Breast epithelium (tissue), 4 donors: ENCODE measurements around the gene ZNF783. TPM values are rescaled to one million over a fixed set of nuclear protein-coding genes. Genes with fewer than 3 reads are reported as not detected.

Experiments used
- DNase-seq, 2 donors: peaks; one replicate each; pipeline ENCODE4 v3.0.0-alpha.2; 2019; ENCODE audit warnings: low spot score in 2 of 2
- H3K27ac ChIP-seq, 2 donors: fragments of 200-600 bp; sonication (generic) in 1 of 2; one replicate each; pipeline ENCODE4 v1.5.1; 2016 to 2019; ENCODE audit warnings: mild to moderate bottlenecking in 1 of 2
- H3K27me3 ChIP-seq, 2 donors: fragments of 200-600 bp; sonication (generic) in 1 of 2; one replicate each; pipeline versions ENCODE4 v1.5.1 to v1.6.0; 2017 to 2019; ENCODE audit warnings: control low read depth in 1 of 2, mild to moderate bottlenecking in 1 of 2
- H3K36me3 ChIP-seq: fragments of 200-600 bp; one replicate; pipeline ENCODE4 v1.5.1; 2019
- H3K4me1 ChIP-seq, 2 donors: fragments of 200-600 bp; sonication (generic); one replicate each; pipeline ENCODE4 v1.5.1; 2016 to 2019; ENCODE audit warnings: control low read depth in 1 of 2
- H3K4me3 ChIP-seq, 3 donors: fragments of 200-600 bp; sonication (generic); 1 replicate in 2 of 3; 2 replicates in 1 of 3; pipeline ENCODE4 v1.5.1; 2016 to 2019; ENCODE audit warnings: mild to moderate bottlenecking in 3 of 3, moderate library complexity in 2 of 3
- H3K9me3 ChIP-seq, 2 donors: fragments of 200-600 bp; sonication (generic) in 1 of 2; one replicate each; pipeline ENCODE4 v1.5.1; 2016 to 2019; ENCODE audit warnings: control low read depth in 1 of 2
- CTCF ChIP-seq, 3 donors: fragments of 450-650 bp; IDR thresholded peaks; one replicate each; pipeline ENCODE4 v1.5.1; 2016 to 2017; ENCODE audit warnings: antibody characterized with exemption in 3 of 3, mild to moderate bottlenecking in 3 of 3, moderate library complexity in 3 of 3
- POLR2A ChIP-seq: fragments of 450-650 bp; IDR thresholded peaks from one replicate; pipeline ENCODE4 v1.6.1; 2016; ENCODE audit warnings: antibody characterized with exemption, mild to moderate bottlenecking, moderate library complexity
- POLR2AphosphoS5 ChIP-seq, 3 donors: sonication (generic); formaldehyde crosslinking; IDR thresholded peaks; one replicate each; pipeline ENCODE4 v1.6.1; 2017; ENCODE audit warnings: antibody characterized with exemption in 3 of 3
- intact Hi-C: fragments of 100-400 bp; cut with DNase I; formaldehyde crosslinking; loops from one replicate; pipeline ENCODE4 v1.15.1; 2023; ENCODE audit warnings: low total_unique reads
- total RNA-seq, 3 donors: library from RNA; depleted of rRNA; stranded (reverse); fragments of >200 nt; gene quantifications; one replicate each; pipeline ENCODE4 v1.1.0, GENCODE V29; 2016

ZNF783 gene
- total RNA-seq, 3 donors from 2014 or later = 13.6 to 23.9 (median 17.6) TPM

GRCh38 chr7:149293338-149293737 is 31.3 kb downstream of the ZNF783 start:
- H3K4me3 ChIP-seq = no peak overlapping the region
- intact Hi-C loops = no loop called here
- H3K9me3 ChIP-seq = peaks cover 0 to 3% of the 10 kb centered on the region in 2 donors
- H3K27me3 ChIP-seq = no peaks in the 10 kb centered on the region
- H3K4me1 ChIP-seq = no peaks in the 10 kb centered on the region
- no peak overlapping the region for H3K27ac ChIP-seq
- no peak for DNase-seq
- TF ChIP-seq POLR2A = no peak
- no peak for TF ChIP-seq POLR2AphosphoS5 (IDR thresholded peaks at IDR 0.05)
- no peaks in the 10 kb centered on the region for H3K36me3 ChIP-seq

GRCh38 chr7:149293946-149294633 is 32.1 kb downstream of the ZNF783 start:
- H3K27ac ChIP-seq = no peak overlapping the region
- intact Hi-C loops = no loop called here
- no peaks in the 10 kb centered on the region for H3K4me1 ChIP-seq
- DNase-seq = no peak
- no peak for TF ChIP-seq CTCF (IDR thresholded peaks at IDR 0.05)
- TF ChIP-seq POLR2AphosphoS5 (IDR thresholded peaks at IDR 0.05) = no peak
- TF ChIP-seq POLR2A = no peak
- H3K4me3 ChIP-seq = no peak overlapping the region
- no peaks in the 10 kb centered on the region for H3K36me3 ChIP-seq
- peaks cover 0 to 7% of the 10 kb centered on the region in 2 donors for H3K9me3 ChIP-seq
- H3K27me3 ChIP-seq = no peaks in the 10 kb centered on the region

GRCh38 chr7:149294634-149295480 is 32.9 kb downstream of the ZNF783 start:
- no peak for DNase-seq
- intact Hi-C loops = no loop called here
- TF ChIP-seq CTCF (IDR thresholded peaks at IDR 0.05) (no peak), POLR2A (no peak), POLR2AphosphoS5 (IDR thresholded peaks at IDR 0.05) (no peak)
- Histone ChIP-seq H3K36me3 (no peaks in the 10 kb centered on the region), H3K4me3 (no peak overlapping the region), H3K4me1 (no peaks in the 10 kb centered on the region), H3K9me3 (peaks cover 0 to 7% of the 10 kb centered on the region in 2 donors), H3K27ac (no peak overlapping the region), H3K27me3 (no peaks in the 10 kb centered on the region)

GRCh38 chr7:149295481-149295850 is 33.5 kb downstream of the ZNF783 start:
- intact Hi-C loops = no loop called here
- DNase-seq = no peak
- H3K27ac ChIP-seq = no peak overlapping the region
- H3K9me3 ChIP-seq = peaks cover 0 to 7% of the 10 kb centered on the region in 2 donors
- no peaks in the 10 kb centered on the region for H3K27me3 ChIP-seq
- no peaks in the 10 kb centered on the region for H3K4me1 ChIP-seq
- no peak overlapping the region for H3K4me3 ChIP-seq
- TF ChIP-seq POLR2AphosphoS5 (IDR thresholded peaks at IDR 0.05) = no peak
- TF ChIP-seq CTCF (IDR thresholded peaks at IDR 0.05) = no peak
- no peak for TF ChIP-seq POLR2A
- H3K36me3 ChIP-seq = no peaks in the 10 kb centered on the region

GRCh38 chr7:149296368-149296767 is 34.4 kb downstream of the ZNF783 start:
- Histone ChIP-seq H3K27ac (no peak overlapping the region), H3K4me3 (no peak overlapping the region), H3K27me3 (no peaks in the 10 kb centered on the region), H3K36me3 (no peaks in the 10 kb centered on the region), H3K4me1 (no peaks in the 10 kb centered on the region), H3K9me3 (peaks cover 0 to 7% of the 10 kb centered on the region in 2 donors)
- TF ChIP-seq POLR2AphosphoS5 (IDR thresholded peaks at IDR 0.05) = no peak
- no peak for TF ChIP-seq CTCF (IDR thresholded peaks at IDR 0.05)
- TF ChIP-seq POLR2A = no peak
- DNase-seq = no peak
- intact Hi-C loops = no loop called here
